HK-2 (cell line): ENCODE measurements around the gene AREL1.

Source experiments
- DNase-seq: peaks from one replicate; pipeline ENCODE4 v3.0.0-alpha.2; 2018; ENCODE audit not compliant: unreplicated experiment

Gene AREL1

DNA sequence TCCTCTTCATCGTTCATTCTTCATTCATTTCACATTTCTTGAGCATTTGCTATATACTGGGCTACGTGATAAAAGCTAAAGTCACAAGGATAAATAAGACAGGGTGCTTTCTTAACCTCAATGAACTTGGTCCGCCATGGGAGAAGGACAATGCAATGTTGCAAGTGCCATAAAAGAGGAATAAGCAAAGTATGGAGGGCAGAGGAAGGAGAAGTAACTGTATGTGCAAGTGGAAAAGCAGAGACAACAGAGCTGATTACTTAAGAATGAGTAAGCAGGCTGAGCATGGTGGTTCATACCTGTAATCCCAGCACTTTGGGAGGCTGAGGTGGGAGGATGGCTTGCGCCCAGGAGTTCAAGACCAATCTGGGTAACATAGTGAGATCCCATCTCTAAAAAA, 14.4 kb downstream of the AREL1 start:
- no peak for DNase-seq

DNA sequence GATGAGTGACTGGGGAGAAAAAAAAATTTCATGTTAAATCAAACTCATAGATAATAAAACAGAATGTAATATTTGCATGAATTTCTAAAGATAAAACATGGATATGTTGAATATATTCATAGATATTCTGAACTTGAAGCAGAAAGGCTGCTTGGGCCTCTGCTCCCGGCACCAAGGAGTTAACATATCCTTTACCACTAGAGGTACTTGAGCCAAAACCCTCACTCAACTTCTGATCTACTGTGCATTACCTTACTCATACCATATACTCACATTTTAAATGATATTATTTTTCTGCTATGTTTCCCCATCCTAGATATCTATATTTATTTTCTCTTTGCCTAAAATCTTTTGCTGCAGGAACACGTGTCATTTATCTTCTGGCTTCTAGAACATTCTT, 14.9 kb downstream of the AREL1 start:
- no peak for DNase-seq

DNA sequence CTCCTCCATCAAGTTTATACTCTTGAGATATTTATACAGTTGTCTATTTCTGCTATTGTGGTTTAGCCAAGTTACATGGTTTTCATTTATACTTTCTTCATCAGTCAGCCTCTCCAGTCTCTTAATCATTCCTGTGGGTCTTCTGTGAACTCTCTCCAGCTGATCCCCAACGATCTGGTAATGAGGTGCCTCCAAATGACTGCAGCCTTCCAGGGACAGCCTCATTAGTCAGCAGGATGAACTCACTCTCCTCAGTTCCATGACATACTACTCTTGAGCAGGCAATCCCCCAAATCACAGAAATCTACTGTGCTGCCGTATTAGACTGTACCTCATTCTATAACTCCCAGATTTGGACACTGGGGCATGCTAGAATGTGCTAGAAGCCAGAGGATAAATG, 15.3 kb downstream of the AREL1 start:
- DNase-seq = no peak

DNA sequence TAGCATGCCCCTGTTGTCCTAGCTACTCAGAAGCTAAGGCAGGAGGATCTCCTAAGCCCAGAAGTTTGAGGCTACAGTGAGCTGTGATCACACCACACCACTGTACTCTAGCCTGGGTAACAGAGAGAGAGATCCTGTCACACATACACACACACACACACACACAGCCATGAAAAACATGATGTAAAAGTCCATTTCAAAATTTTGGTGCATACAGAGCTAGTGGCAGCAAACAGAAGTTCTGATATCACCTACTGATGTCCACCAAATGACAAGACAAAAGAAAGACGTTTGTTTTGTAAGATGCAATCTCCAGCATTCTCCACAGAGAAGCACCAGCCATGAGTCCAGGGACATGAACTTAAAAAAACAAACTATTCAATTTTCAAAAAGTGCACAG, 15.9 kb downstream of the AREL1 start:
- no peak for DNase-seq

DNA sequence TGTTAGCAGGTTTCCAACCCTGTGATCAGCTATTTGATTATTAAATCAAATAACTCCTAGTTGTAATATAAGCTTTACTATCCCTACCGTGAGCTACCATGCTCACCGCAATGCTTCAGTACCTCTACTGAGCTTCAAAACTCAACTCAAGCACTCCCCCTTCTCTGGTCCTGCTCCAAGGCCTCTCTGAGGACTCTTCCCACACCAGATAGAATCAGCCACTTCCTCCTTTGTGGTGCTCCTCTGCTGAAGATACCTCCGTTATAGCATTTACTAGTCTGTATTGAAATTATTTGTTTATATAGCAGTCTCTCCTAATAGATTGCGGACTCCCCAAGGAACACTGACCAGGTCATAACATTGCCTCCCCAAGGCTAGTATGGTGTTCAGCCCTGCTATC, 17.5 kb downstream of the AREL1 start:
- DNase-seq = no peak

DNA sequence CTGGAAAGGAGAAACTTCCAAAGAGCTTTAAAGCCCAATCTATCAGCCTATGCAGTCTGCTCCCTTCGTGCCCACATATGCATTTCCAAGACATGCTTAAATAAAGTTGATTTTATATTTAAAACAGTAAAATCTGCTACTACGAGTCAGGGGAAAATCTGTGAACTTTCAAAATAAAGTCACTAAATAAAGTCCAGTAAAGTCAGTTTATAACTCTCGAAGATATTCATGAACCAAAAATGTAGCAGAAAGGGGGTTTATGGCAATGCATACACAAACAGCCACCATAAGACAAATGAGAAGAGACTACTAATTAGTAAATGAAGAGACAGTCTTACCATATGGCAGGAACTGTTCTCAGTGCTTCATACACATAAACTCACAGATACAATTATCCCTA, 19.7 kb downstream of the AREL1 start:
- DNase-seq = no peak

DNA sequence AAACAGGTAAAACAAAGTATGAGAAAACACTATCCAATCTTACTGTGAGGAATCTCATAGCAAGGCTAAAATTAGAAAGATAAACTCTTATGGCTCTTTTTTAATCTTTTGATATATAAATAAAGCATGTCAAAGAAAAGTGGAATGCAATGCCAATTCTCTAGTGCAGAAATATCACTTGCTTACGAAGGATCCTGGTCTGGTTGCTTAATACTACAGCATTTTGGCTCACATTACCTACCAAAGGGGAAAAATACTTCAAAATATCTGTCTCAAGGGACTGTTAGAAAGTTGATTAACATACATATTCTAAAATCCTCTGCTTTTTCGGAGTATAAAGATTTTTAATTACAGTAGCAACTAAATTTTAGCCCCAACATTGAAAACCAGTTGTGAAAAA, 21.4 kb downstream of the AREL1 start:
- no peak for DNase-seq

DNA sequence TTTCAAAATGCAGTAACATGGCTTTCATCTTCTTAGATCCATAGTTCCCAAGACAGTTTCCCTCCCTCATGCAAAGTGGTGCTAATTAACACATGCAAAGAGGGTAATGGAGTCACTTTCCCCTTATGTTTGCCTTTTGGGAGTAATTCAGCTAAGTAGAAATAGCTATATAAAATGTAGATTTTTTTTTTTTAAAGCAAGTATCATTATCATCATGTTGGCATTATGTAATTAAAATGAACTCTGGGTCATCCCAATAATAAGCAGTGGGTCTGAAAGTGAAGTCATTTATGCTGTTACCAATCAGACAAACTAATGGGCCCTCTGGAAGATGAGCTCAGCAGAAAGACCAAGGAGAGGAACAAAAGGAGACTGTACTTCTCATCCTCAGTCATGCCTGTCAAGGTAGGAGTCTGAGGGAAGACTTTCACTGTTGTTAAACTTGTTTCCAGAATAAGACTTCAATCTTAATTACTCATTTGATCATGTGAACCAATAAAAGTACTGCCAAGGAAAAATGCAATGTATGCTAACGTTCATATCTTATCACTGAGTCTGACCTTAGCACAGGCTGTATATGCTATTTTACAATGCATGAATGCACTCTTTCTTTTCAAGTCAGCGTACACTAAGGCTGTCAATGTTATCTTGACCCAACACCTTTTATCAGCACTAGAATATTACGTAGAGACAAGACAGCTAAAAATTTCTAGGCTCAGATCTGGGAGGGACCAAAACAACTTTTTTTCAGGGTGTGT, 26.8 kb downstream of the AREL1 start:
- no peak for DNase-seq

DNA sequence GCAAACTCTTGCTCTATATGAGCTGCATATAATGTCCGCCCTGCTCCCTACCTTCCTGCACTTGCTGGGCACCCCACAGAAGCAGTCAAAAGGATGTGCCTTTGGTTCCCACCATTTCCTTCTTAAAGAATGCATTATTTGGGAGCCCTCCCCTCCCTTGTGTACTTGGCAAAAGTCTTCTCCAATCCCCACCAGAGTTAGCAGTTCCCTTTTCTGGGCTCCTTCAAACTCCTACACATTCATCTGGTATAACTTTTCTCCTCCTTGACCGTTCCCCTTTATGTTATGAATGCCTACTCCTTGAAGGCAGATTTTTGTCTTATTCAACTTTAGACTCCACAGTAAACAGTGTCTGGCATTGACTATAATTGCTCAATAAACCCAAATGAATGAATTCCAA, 27.8 kb downstream of the AREL1 start:
- no peak for DNase-seq

DNA sequence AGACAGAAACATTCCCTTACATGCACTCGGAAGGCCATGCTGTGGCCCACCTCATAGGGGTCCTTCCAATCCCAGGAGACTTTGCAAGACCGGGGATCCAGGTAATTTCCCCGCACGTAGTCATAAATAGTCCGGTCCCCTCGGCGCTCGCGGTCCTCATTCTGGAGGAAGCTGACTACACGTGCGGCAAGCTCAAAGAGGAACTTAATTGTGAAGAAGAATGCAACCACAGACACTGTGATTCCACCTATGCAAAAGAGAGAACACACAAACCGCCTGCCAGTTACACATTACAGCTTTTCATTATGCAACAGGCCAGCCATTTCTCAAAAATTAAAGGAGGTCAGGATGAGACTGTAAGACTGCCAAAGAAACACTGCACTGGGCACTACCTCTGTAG, 28.4 kb downstream of the AREL1 start:
- no peak for DNase-seq

DNA sequence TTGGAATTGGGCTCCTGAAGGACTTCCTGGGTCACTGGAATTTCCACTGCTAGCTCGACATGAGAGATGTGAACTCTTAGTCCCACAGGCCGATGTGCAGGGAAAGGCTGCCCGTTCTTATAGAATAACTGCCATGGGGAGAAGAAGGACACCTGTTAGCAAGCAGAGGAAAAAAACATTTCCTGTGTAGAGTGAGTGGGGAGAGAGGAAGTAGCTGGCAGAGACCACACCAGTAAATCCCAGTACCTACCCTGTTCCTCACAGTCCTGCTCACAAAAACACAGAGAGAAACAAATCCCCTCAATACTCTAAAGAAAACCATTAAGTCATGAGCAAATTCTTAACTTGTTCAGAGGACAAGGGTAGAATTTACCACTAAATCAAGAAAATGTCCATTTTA, 29.5 kb downstream of the AREL1 start:
- DNase-seq = no peak

DNA sequence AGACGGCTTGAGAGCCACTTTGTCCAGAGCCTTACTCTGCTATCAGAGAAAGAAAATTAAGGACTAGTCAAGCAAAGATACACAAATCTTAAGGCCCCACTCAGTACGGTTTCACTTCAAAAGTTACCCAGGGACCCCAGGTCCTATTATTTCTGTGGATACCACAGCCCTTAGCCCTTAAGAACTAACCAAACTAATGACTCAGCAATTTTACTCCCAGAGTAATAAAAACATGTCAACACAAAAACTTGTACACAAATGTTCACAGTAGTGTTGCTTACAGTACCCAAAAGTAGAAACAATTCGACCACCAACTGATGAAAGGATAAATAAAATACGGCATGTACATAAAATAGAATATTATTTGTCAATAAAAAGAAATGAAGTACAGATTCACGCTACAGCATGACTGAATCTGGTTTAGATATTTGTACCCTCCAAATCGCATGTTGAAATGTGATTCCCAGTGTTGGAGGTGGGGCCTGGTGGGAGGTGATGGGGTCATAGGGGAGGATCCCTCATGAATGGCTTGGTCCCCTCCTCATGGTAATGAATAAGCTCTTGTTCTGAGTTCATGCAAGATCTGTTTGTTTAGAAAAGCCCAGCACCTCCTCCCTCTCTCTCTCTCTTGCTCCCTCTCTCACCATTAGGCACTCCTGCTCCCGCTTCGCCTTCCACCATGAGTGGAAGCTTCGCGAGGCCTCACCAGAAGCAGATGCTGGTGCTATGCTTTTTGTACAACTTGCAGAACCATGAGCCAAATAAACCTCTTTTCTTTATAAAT, 30.5 kb downstream of the AREL1 start:
- no peak for DNase-seq

DNA sequence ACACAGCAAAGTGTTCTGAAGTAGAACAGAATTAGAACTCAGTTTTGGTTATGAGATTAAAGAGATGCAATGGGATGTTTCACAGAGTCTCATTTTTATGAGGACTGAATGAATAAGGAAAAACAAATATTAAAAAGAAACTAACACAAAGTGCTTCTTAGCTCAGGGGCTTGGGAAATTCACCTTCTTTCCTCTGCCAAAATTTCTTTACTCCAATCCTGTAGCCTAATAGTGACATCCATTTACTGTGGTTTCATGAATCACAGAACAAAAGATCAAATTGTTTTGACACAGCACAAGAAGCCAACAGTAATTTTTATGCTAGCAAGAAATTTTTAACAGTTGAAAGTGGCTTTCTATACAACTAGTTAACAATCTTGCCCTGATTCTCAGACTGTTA, 37.7 kb downstream of the AREL1 start:
- DNase-seq = no peak

DNA sequence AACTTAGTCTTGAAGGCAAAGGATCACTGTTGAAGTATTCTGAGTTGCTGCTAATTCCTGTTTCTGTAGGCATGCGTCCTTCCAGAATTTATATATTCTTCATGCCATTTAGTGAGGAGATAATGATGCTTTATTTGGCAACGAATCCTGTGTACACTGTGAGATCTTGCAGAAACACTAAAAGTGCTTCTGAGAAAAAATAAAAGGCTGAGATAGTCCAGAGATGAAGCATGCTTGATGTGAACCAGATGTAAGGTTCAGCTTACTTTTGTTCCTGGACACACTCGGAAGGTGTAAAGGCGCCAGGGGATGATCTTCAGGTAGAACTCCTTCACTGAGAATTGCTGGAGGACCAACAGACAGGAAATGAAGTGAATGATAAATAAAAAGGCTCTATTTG, 39.1 kb downstream of the AREL1 start:
- no peak for DNase-seq

DNA sequence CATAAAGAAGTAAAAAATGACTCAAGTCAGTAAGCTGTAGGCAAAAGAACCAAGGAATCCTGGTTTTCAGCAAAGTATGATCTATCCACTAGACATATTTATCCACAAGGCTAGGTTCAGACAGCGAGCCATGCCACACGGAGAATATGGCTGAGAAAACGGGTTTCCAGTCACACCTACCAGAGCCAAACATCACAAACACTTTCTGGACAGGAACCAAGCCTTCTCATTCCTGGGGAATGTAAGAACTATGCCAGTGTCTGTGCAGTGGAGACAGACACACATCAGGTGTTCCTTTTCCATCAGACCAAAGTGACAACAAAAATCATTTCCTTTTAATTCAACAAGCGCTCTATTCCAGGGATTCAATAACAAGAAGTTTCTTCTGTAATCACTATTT, 41.1 kb downstream of the AREL1 start:
- DNase-seq = no peak

DNA sequence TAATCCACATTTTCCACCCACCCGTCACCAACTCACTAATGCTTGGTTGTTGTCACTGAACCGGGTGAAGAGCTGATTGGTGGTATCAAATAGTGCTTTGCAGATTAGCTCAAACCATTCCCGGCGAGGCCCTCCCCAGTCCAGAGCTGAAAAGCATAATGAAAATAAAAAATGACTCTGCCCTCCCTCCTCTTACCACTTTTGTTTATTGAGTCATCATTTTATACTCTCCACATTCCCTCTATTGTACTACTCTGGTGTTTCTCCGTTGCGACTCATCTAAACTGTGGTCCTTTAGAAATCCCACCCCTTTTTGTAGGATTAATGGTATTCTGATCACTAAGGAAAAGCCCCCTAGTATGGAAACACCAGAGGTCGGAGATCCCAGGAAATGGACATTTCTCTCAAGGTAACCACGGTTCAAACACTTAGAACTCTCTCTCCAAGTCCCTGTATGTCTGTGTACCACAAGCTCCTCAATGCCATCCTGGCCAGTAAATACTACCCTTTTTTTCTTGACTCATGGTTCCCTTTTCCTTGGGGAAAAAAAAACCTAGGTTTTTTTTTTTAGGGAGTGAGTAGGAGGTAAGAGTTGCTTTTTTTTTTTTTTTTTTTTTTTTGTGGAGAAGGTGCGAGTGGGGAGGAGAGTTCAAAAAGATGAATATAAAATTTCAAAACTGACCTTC, 42.0 kb downstream of the AREL1 start:
- no peak for DNase-seq

DNA sequence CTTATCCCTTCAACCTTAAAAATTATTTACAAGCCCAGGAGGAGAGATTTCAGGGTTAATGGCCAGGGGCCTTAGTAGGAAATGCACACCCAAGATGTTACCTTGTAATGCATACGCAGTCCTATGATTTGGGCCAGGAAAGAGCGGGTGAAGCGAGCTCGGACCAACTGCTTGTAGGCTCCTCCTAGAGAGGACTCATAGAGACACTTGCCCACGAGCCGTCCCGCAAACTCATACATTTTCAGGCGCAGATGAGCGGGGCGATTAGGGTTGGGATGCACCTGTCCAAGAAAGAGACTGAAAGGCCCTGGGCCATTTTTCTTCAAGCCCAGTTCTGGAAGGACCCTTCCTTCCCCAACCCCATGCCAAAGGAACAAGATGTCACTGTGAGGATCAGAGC, 43.0 kb downstream of the AREL1 start:
- no peak for DNase-seq

DNA sequence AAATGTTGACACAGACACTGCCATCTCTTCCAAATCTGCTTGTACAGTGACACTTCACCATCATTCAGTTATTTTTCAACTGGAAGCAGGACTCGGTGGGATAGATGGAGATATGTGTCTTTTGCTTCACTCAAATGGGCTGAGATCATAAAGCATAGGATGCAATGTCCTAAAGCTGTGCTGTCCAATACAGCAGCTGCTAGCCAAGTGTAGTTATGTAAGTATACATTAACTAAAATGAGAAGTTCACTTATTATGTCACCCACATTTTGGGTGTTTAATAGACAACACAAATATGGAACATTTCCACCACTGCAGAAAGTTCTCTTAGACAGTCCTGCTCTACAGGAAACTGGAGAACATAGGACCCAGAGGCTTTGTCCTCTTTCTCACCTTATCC, 43.6 kb downstream of the AREL1 start:
- DNase-seq = no peak

DNA sequence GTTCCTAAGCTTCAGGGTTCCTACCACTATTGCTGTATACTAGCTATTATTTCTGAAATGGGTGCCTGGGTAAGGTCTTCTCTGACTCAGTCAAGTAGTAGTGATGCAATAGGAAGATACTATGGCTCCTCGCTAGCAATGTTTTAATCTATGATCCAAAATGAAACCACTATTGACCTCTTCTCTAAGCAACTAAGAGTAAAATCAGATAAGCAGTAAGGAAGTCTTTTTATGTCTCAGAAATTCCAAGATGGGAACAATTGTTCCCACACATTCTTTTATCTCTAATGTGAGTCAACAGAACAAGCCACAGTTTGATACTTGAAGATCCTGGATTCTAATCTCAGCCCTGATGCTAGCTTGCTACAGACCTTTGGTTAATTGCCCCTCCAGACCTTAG, 45.1 kb downstream of the AREL1 start:
- no peak for DNase-seq

DNA sequence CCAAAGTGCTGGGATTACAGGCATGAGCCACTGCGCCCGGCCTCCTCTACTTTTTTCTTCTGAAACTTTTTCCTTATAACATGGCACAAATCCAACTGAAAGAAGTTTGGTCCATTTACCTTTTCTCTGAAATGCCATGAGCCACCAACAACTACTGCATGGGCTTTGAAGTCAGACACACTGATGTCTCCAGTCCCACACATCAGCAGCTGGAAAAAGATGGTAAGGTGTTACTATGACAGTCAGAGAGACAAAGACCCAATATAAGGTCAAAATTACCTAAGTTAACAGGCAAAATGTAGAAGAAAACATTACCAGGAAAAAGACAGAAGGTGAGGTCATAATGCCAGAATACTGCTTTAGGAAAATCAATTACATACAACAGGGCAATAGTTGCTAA, 48.2 kb downstream of the AREL1 start:
- DNase-seq = no peak

DNA sequence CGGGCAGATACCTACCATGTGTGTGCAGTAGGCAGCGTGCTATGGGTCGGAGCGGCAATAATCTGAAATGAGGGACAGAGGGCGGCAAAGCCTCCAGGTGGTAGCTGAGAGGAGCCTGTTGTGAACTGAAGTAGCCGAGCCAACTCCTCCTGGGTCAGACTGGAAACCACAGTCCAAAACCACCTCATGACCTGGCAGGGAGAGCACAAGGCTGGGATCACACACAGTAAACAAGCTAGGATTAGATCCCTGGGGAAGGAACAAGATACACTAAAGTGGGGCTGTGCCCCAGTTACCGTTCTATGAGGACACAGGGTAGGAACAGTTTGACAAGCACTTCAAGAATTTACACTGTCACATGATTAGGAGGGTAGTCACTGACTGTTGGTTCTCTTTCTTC, 49.0 kb downstream of the AREL1 start:
- DNase-seq = no peak

DNA sequence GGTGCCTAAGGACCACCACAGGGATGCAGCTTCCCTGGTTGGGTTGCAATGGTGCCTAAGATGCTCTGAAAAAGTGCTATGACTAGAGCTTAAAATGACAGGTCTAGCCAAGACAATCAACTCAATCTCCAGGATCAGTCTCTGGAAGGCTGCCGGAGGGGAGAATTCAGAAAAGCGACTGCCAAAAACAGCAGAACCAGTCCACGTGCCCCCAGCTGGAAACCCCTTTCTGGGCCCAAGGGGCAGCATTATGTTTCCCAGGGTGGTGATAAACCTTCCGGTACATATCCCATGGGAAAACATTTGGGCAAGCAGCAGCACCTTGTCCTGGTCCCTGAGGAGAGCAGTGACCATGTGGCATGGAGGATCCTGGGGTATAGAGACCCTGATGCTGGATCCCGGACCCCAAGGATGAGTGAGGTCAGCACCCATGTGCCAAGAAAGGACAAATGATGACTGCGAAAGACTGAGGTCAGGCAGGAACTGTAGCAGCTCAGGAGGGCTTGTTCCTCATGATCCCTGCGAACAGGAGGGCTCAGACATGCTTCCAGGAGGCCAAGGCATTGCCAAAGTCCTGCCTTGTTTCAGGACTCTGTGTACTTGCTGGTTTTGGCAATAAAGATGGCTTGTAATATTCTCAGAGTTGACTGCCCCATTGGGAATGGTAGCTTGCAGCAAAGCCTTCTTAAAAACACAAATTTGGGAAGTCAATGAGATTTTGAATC, 51.0 kb downstream of the AREL1 start:
- DNase-seq = no peak
